ENCODE measurements around the gene HOXA3.

- no peak for TF ChIP-seq CTCF (IDR thresholded peaks at IDR 0.05; ENCODE audit: poor library complexity)
- TF ChIP-seq EZH2 (IDR thresholded peaks at IDR 0.05; ENCODE audit: borderline replicate concordance), result peak; percentile 45
Measured at GRCh38 chr7:27128776-27129728, 23.3 kb downstream of the HOXA3 start.

All from hepatocyte (in vitro differentiated cells).